WERI-Rb-1 (cell line): ENCODE measurements around the gene ARHGEF6.
"Not testable (repeated sequence)": the region's sequence is repeated elsewhere in the genome, so short reads cannot be mapped to it uniquely, and the experiment has no call there.

Source experiments
- DNase-seq: peaks from one replicate; pipeline ENCODE4 v3.0.0-alpha.2; 2020
- H3K27ac ChIP-seq: fragments of 250-450 bp; sonication (Bioruptor Pico); 2 replicates; pipeline ENCODE4 v1.5.1; 2020; ENCODE audit warnings: mild to moderate bottlenecking, moderate library complexity
- H3K27me3 ChIP-seq: fragments of 250-450 bp; sonication (Bioruptor Pico); 2 replicates; pipeline ENCODE4 v1.5.1; 2021; ENCODE audit warnings: mild to moderate bottlenecking, low read depth, moderate library complexity; ENCODE audit not compliant: insufficient read depth, severe bottlenecking
- H3K36me3 ChIP-seq: fragments of 250-450 bp; sonication (Bioruptor Pico); 2 replicates; pipeline ENCODE4 v1.5.1; 2020; ENCODE audit warnings: mild to moderate bottlenecking, moderate library complexity
- H3K4me3 ChIP-seq: 2 replicates; pipeline ENCODE4 v1.5.1; 2011; ENCODE audit warnings: low read depth, mild to moderate bottlenecking, control low read depth, low read length
- H3K9me3 ChIP-seq: fragments of 250-450 bp; sonication (Bioruptor Pico); 2 replicates; pipeline ENCODE4 v1.5.1; 2021; ENCODE audit warnings: mild to moderate bottlenecking, moderate library complexity; ENCODE audit not compliant: severe bottlenecking
- TF ChIP-seq, protein P1 (sequence below): IDR thresholded peaks from 2 replicates; pipeline ENCODE4 v1.5.1; 2011; ENCODE audit warnings: low read depth, mild to moderate bottlenecking, control low read depth, inconsistent platforms, low read length

The ARHGEF6 gene

DNA sequence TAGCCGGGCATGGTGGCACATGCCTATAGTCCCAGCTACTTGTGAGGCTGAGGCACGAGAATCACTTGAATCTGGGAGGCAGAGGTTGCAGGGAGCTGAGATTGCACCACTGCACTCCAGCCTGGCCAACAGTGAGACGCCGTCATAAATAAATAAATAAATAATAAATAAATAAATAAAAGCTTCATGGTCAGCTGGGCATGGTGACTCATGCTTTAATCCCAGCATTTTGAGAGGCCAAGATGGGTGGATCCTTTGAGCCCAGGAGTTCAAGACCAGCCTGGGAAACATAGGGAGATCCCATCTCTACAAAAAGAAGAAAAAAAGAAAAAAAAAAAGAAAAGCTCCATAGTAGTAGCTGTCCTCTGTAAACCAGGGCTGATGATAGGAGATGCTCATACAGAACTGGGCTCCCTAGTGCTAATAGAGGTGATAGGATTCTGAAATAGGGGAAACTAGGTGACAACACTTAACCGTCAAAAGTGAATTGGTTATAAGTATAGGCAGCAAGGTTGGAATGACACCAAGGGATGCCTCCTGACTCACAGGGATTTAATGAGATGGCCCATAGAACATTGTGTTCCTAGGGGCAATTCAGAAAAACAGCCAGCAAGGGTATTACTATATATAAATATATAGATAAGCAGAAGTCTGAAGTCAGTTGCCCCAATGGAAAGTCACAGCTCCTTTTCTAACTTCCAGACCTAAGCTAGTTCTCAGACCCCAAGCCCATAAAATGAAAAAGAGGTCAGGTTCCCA is 41.8 kb upstream of the ARHGEF6 start:
- Histone ChIP-seq H3K27me3 (no peaks in the 10 kb centered on the region), H3K27ac (no peak overlapping the region), H3K36me3 (no peaks in the 10 kb centered on the region), H3K4me3 (no peak overlapping the region), H3K9me3 (no peaks in the 10 kb centered on the region)
- TF ChIP-seq, protein P1, sequence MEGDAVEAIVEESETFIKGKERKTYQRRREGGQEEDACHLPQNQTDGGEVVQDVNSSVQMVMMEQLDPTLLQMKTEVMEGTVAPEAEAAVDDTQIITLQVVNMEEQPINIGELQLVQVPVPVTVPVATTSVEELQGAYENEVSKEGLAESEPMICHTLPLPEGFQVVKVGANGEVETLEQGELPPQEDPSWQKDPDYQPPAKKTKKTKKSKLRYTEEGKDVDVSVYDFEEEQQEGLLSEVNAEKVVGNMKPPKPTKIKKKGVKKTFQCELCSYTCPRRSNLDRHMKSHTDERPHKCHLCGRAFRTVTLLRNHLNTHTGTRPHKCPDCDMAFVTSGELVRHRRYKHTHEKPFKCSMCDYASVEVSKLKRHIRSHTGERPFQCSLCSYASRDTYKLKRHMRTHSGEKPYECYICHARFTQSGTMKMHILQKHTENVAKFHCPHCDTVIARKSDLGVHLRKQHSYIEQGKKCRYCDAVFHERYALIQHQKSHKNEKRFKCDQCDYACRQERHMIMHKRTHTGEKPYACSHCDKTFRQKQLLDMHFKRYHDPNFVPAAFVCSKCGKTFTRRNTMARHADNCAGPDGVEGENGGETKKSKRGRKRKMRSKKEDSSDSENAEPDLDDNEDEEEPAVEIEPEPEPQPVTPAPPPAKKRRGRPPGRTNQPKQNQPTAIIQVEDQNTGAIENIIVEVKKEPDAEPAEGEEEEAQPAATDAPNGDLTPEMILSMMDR: no peak
- DNase-seq: no peak

DNA sequence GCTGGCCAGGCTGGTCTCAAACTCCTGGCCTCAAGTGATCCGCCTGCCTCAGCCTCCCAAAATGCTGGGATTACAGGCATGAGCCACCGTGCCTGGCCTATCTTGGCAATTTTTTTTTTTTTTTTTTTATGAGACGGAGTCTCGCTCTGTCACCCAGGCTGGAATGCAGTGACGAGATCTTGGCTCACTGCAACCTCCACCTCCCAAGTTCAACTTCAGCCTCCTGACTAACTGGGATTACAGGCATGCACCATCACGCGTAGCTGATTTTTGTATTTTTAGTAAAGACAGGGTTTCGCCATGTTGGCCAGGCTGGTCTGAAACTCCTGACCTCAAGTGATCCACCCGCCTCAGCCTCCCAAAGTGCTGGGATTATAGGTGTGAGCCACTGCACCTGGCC is 39.0 kb upstream of the ARHGEF6 start:
- H3K9me3 ChIP-seq, DNase-seq, H3K4me3 ChIP-seq, H3K27me3 ChIP-seq, H3K27ac ChIP-seq, H3K36me3 ChIP-seq: not testable (repeated sequence)

DNA sequence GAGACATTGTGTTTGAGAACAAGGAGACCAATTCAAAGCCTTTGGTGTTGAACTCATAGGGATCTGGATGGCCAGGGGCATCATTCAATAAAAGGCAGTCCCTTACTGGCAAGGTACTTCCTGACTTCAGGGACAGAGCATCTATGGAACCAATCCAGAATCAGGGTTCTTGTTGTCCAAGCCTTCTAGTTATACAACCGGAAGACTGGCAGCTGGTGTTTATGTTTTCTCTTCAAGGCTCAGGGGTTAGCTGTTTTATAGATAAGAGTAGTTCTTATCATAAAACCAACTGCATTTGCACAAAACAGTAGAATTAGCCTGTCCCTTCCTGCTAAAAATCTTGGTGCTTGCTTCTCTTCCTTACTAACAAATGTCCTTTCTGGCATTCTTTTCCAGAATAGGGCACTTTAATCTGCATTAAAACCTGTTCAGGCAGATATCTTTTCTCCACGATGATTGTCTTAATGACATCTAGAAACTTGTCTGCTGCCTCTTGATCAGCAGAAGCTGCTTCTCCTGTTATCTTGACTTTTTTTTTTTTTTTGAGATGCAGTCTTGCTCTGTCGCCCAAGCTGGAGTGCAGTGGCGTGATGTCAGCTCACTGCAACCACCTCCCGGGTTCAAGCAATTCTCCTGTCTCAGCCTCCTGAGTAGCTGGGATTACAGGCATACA is 38.4 kb upstream of the ARHGEF6 start:
- Histone ChIP-seq H3K4me3 (no peak overlapping the region), H3K36me3 (no peaks in the 10 kb centered on the region), H3K27ac (no peak overlapping the region), H3K27me3 (no peaks in the 10 kb centered on the region), H3K9me3 (no peaks in the 10 kb centered on the region)
- DNase-seq: no peak
- TF ChIP-seq, protein P1: no peak

DNA sequence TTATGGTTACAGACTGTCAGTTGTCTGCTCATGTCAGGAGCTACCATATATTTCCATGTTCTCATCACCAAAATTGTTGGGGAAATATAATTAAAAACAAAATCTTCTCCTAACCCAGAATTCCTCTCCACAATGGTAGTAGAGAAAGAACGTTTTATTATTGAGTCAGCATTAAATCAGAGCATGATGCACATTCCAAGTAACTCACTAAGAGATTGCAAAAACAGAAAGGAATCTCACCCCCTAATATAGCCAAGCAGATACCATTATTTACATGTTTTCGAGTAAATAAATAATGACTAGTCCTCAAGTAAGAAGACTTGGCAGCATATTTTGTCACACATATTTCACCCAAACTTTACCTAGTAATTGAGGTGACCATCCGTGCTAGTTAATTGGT is 36.2 kb upstream of the ARHGEF6 start:
- no peak for DNase-seq
- Histone ChIP-seq H3K4me3 (no peak overlapping the region), H3K27me3 (no peaks in the 10 kb centered on the region), H3K9me3 (no peaks in the 10 kb centered on the region), H3K27ac (no peak overlapping the region), H3K36me3 (no peaks in the 10 kb centered on the region)
- TF ChIP-seq, protein P1: no peak

DNA sequence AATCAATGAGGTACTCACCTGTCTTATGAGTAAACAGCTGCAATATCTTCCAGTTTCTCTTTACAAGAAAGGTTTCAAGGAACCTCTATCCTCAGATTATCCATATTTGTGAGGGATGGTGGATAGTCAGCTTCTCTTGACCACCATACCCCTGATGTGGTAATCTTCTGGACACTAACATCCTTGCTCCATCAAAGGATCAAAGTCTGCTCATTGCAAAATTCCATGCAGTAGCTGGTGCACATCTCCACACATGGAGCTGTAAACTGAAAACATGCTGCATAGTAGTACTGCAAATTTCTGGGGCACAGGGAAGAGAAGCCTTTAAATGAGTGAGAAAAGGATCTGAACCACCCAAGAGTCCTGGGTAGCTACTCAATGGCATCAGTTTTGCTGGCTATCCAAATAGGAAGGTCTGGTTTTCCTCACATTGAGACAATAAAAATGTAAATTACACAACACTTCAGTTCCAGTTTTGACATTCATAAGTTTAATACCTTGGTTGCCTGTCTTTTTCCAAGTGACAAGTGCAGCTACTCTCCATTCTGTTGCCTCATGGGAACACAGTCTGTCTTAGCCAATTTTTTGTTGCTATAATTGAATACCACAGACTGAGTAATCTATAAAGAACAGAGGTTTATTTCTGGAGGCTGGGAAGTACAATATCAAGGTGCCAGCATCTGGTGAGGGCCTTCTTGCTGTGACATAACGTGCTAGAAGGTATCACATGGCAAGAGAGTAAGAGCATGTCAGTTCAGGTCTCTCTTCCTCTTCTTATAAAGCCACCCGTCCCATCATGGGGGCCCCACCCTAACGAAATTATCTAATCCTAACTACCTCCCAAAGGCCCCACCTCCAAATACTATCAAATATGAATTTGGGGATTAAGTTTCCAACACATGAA is 34.4 kb upstream of the ARHGEF6 start:
- Histone ChIP-seq H3K36me3 (no peaks in the 10 kb centered on the region), H3K4me3 (no peak overlapping the region), H3K9me3 (no peaks in the 10 kb centered on the region), H3K27ac (no peak overlapping the region), H3K27me3 (no peaks in the 10 kb centered on the region)
- no peak for DNase-seq
- TF ChIP-seq, protein P1: no peak

DNA sequence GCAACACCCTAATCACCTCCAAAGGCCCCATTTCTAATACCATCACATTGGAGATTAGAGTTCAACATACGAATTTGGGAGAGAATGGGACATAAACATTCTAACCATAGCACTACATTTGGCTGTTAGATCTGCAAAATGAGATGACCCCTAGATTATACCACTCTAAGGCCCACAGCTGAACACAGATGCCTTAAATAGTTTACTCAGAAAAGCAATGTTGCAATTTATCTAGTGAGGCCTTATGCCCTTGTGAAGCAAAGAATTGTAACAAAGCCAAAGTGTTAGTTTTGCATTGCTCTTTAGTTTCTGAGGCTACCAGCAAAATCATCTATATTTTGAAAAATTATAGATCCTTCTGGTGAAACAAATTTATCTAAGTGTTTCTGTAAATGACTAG is 31.6 kb upstream of the ARHGEF6 start:
- Histone ChIP-seq H3K27me3 (no peaks in the 10 kb centered on the region), H3K9me3 (no peaks in the 10 kb centered on the region)
- DNase-seq: no peak

More for the DNA sequence above, 31.6 kb upstream of the ARHGEF6 start:
- TF ChIP-seq, protein P1: no peak
- Histone ChIP-seq H3K4me3 (no peak overlapping the region), H3K36me3 (no peaks in the 10 kb centered on the region), H3K27ac (no peak overlapping the region)
